Neural cell (in vitro differentiated cells): ENCODE data around the gene PRRG3. TPM values are rescaled to one million over a fixed set of nuclear protein-coding genes. Genes with fewer than 3 reads are reported as not detected.

Source experiments
- H2AFZ ChIP-seq: fragments of 200-600, 300-800 bp; sonication (generic), shearing (Covaris generic); 2 replicates; pipeline ENCODE4 v1.6.0; 2014; ENCODE audit warnings: low read depth, mild to moderate bottlenecking, antibody characterized with exemption, low read length, moderate library complexity
- H3F3A ChIP-seq: fragments of 200-600 bp; shearing (Covaris generic); 2 replicates; pipeline ENCODE4 v1.6.1; 2016; ENCODE audit warnings: mild to moderate bottlenecking, moderate library complexity, mixed read lengths, antibody characterized with exemption, low read length; ENCODE audit not compliant: insufficient read depth, poor library complexity, severe bottlenecking
- H3K27ac ChIP-seq: fragments of 200-600, 300-800 bp; sonication (generic), shearing (Covaris generic); 2 replicates; pipeline ENCODE4 v1.5.1; 2014; ENCODE audit warnings: mild to moderate bottlenecking, low read length, moderate library complexity
- H3K27me3 ChIP-seq: fragments of 300-800, 200-600 bp; sonication (generic), shearing (Covaris generic); 2 replicates; pipeline ENCODE4 v1.6.0; 2014; ENCODE audit warnings: mild to moderate bottlenecking, low read depth, low read length, moderate library complexity; ENCODE audit not compliant: insufficient read depth
- H3K36me3 ChIP-seq: fragments of 300-800, 200-600 bp; sonication (generic), shearing (Covaris generic); 2 replicates; pipeline ENCODE4 v1.5.1; 2014; ENCODE audit warnings: mild to moderate bottlenecking, antibody characterized with exemption, low read length, moderate library complexity; ENCODE audit not compliant: insufficient read depth
- H3K4me2 ChIP-seq: fragments of 300-800, 200-600 bp; sonication (generic), shearing (Covaris generic); 2 replicates; pipeline ENCODE4 v1.6.0; 2014; ENCODE audit warnings: mild to moderate bottlenecking, low read length
- H3K4me3 ChIP-seq: fragments of 300-800, 200-600 bp; sonication (generic), shearing (Covaris generic); 2 replicates; pipeline ENCODE4 v1.5.1; 2014; ENCODE audit warnings: mild to moderate bottlenecking, low read length, moderate library complexity
- H3K79me2 ChIP-seq: fragments of 200-600 bp; shearing (Covaris generic); replicated peaks from 2 replicates; pipeline ENCODE4 v1.6.0; 2014; ENCODE audit warnings: mild to moderate bottlenecking, low read length, moderate library complexity; ENCODE audit not compliant: insufficient read depth
- H3K9ac ChIP-seq: fragments of 300-800, 200-600 bp; sonication (generic), shearing (Covaris generic); 2 replicates; pipeline ENCODE4 v1.6.1; 2016; ENCODE audit warnings: mild to moderate bottlenecking, low read length, mixed read lengths
- H3K9me2 ChIP-seq: fragments of 200-600 bp; shearing (Covaris generic); 2 replicates; pipeline ENCODE4 v1.6.1; 2016; ENCODE audit warnings: mild to moderate bottlenecking, low read length, mixed read lengths; ENCODE audit not compliant: insufficient read depth
- H3K9me3 ChIP-seq: fragments of 200-600, 300-800 bp; sonication (generic), shearing (Covaris generic); 2 replicates; pipeline ENCODE4 v1.6.1; 2016; ENCODE audit warnings: mild to moderate bottlenecking, mixed run types, low read length, moderate library complexity, mixed read lengths
- H4K20me1 ChIP-seq: fragments of 200-600 bp; shearing (Covaris generic); 2 replicates; pipeline ENCODE4 v1.6.1; 2016; ENCODE audit warnings: mild to moderate bottlenecking, mixed run types; ENCODE audit not compliant: insufficient read depth
- EZH2 ChIP-seq: fragments of 200-600, 300-800 bp; shearing (Covaris generic), sonication (generic); IDR thresholded peaks from 2 replicates; pipeline ENCODE4 v1.6.1; 2014; ENCODE audit warnings: antibody characterized with exemption, low read length, borderline replicate concordance, mild to moderate bottlenecking; ENCODE audit not compliant: insufficient read depth, poor library complexity, severe bottlenecking
- MXI1 ChIP-seq: fragments of 450-650 bp; conservative IDR thresholded peaks from 2 replicates; pipeline ENCODE4 v1.6.1; 2014; ENCODE audit warnings: antibody characterized with exemption, mild to moderate bottlenecking; ENCODE audit not compliant: poor library complexity, severe bottlenecking
- POLR2AphosphoS5 ChIP-seq: IDR thresholded peaks from 2 replicates; pipeline ENCODE4 v1.6.1; 2012
- RAD21 ChIP-seq: fragments of 450-650 bp; conservative IDR thresholded peaks from 2 replicates; pipeline ENCODE4 v1.6.1; 2014; ENCODE audit warnings: antibody characterized with exemption, mild to moderate bottlenecking, moderate library complexity
- REST ChIP-seq: IDR thresholded peaks from 2 replicates; pipeline ENCODE4 v1.6.1; 2012; ENCODE audit warnings: borderline replicate concordance
- SMC3 ChIP-seq: fragments of 450-650 bp; conservative IDR thresholded peaks from 2 replicates; pipeline ENCODE4 v1.6.1; 2014; ENCODE audit warnings: antibody characterized with exemption, mild to moderate bottlenecking, moderate library complexity; ENCODE audit not compliant: poor library complexity
- TAF1 ChIP-seq: IDR thresholded peaks from 2 replicates; pipeline ENCODE4 v1.6.1; 2012; ENCODE audit warnings: low read depth
- polyA plus RNA-seq: library from polyadenylated mRNA; depleted of rRNA; stranded (reverse); fragments of >200 nt; gene quantifications from 2 replicates; pipeline ENCODE4 v1.2.3, GENCODE V29; 2014
- TF ChIP-seq, protein P1 (sequence below): fragments of 450-650 bp; IDR thresholded peaks from 2 replicates; pipeline ENCODE4 v1.5.1; 2014; ENCODE audit warnings: antibody characterized with exemption, mild to moderate bottlenecking, moderate library complexity; ENCODE audit not compliant: poor library complexity, severe bottlenecking

Gene PRRG3
- polyA plus RNA-seq, 1 donor from 2014 or later, result not detected

- H3F3A ChIP-seq, result no peaks in the 10 kb centered on the region
- no peaks in the 10 kb centered on the region for H3K9me3 ChIP-seq
- no peak overlapping the region for H3K4me3 ChIP-seq
- peak; percentile 65 for TF ChIP-seq RAD21
- TF ChIP-seq REST, result no peak
- peak; percentile 73 for TF ChIP-seq SMC3
- TF ChIP-seq, protein P1, sequence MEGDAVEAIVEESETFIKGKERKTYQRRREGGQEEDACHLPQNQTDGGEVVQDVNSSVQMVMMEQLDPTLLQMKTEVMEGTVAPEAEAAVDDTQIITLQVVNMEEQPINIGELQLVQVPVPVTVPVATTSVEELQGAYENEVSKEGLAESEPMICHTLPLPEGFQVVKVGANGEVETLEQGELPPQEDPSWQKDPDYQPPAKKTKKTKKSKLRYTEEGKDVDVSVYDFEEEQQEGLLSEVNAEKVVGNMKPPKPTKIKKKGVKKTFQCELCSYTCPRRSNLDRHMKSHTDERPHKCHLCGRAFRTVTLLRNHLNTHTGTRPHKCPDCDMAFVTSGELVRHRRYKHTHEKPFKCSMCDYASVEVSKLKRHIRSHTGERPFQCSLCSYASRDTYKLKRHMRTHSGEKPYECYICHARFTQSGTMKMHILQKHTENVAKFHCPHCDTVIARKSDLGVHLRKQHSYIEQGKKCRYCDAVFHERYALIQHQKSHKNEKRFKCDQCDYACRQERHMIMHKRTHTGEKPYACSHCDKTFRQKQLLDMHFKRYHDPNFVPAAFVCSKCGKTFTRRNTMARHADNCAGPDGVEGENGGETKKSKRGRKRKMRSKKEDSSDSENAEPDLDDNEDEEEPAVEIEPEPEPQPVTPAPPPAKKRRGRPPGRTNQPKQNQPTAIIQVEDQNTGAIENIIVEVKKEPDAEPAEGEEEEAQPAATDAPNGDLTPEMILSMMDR, result peak; percentile 56
- no peaks in the 10 kb centered on the region for H3K27me3 ChIP-seq
- no peaks in the 10 kb centered on the region for H3K36me3 ChIP-seq
- no peaks in the 10 kb centered on the region for H4K20me1 ChIP-seq
- H3K27ac ChIP-seq, result no peak overlapping the region
- H3K9ac ChIP-seq, result no peak overlapping the region
- no peaks in the 10 kb centered on the region for H3K9me2 ChIP-seq
- H3K4me2 ChIP-seq, result no peak overlapping the region
- no peak overlapping the region for H2AFZ ChIP-seq
- H3K79me2 ChIP-seq, result no peaks in the 10 kb centered on the region
Observed at GRCh38 chrX:151680805-151681204, 14.5 kb upstream of the PRRG3 start.

DNA sequence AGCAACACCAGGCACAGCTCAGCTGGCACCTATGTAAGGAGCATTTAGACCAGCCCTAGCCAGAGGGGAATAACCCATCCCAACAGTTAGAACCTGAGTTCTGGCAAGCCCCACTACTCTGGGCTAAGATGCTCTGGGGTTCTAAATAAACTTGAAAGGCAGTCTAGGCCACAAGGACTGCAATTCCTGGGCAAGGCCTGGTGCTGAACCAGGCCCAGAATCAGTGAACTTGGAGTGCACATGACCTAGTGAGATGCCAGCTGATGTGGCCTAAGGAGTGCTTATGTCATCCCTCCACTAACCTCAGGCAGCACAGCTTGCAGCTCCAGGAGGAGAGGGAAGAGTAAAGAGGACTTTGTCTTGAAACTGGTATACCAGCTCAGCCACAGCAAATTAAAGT, 7.6 kb upstream of the PRRG3 start:
- Histone ChIP-seq H3K27ac (no peak overlapping the region), H3K27me3 (no peaks in the 10 kb centered on the region), H3K9ac (no peak overlapping the region), H2AFZ (no peak overlapping the region), H3K79me2 (no peaks in the 10 kb centered on the region), H3F3A (no peaks in the 10 kb centered on the region), H4K20me1 (no peaks in the 10 kb centered on the region), H3K36me3 (no peaks in the 10 kb centered on the region), H3K4me2 (no peak overlapping the region), H3K4me3 (no peak overlapping the region), H3K9me3 (no peaks in the 10 kb centered on the region), H3K9me2 (no peaks in the 10 kb centered on the region)
- TF ChIP-seq TAF1, result no peak
- TF ChIP-seq SMC3, result no peak
- no peak for TF ChIP-seq EZH2
- TF ChIP-seq MXI1, result no peak
- TF ChIP-seq POLR2AphosphoS5, result no peak
- no peak for TF ChIP-seq REST
- TF ChIP-seq RAD21, result no peak
